Activated gamma-delta T cell treated with anti-CD3 and anti-CD28 coated beads, Interleukin-2, amount 50 U/mL, for 16 hours (primary cell): Measurements from ENCODE around the gene ORAI2.
"Not testable (repeated sequence)": the region's sequence is repeated elsewhere in the genome, so short reads cannot be mapped to it uniquely, and the experiment has no call there.

Source experiments
- DNase-seq: peaks from one replicate; pipeline ENCODE4 v3.0.0-alpha.2; 2020; ENCODE audit warnings: low read depth

The ORAI2 gene

DNA sequence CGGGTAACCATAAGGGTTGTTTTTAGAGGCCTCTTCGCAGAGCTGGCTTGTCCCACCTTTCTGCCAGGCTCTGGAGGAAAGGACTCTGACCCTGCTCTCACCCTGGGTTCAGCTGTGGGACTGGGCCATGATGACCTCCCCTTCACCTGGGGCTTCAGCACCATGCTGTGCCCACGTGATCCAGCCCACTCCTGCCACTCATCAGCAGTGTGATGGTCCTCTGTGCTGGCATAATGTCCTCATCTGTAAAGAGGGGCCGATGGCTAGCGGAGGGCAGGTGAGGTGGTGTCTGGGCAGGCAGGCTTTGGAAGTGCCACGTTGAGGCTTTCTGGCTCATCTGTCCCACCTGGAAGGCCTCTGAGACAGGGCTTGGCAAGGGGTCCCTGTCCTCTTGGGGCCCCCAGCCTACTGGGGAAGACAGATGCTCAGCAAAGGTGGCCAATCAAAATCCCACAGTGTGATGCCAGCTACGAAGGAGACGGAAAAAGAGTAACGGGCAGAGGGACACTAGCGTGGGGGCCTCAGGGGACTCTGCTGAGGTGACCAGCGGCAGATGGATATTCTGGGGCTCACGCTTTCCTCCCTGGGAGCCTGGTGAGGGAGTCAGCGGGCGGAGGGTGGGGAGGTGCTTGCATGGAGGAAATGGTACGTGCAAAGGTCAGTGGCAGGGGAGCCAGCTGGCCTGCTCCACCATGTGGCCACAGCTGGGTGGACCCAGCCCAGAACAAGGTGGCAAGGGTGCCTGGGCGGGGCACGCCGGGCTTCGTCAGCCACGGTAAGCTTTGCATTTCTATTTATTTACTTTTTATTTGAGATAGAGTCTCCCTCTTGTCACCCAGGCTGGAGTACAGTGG, 36.8 kb downstream of the ORAI2 start:
- DNase-seq = no peak

DNA sequence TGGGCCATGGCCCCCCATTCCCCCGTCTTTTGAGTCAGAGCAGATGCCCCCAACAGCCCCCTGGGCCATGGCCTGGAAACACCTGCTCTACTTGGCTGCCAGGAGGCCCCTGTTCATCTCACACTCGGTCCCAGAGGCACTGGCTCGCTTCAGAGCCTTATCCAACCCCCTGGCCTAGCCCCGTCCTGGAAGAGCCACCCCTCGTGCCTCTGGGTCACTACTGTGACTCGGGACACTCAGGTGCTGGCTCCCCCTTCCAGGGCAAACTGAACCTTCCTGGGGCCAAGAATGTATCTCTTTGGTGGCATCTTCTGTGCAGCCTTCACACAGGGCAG, 38.4 kb downstream of the ORAI2 start:
- no peak for DNase-seq

DNA sequence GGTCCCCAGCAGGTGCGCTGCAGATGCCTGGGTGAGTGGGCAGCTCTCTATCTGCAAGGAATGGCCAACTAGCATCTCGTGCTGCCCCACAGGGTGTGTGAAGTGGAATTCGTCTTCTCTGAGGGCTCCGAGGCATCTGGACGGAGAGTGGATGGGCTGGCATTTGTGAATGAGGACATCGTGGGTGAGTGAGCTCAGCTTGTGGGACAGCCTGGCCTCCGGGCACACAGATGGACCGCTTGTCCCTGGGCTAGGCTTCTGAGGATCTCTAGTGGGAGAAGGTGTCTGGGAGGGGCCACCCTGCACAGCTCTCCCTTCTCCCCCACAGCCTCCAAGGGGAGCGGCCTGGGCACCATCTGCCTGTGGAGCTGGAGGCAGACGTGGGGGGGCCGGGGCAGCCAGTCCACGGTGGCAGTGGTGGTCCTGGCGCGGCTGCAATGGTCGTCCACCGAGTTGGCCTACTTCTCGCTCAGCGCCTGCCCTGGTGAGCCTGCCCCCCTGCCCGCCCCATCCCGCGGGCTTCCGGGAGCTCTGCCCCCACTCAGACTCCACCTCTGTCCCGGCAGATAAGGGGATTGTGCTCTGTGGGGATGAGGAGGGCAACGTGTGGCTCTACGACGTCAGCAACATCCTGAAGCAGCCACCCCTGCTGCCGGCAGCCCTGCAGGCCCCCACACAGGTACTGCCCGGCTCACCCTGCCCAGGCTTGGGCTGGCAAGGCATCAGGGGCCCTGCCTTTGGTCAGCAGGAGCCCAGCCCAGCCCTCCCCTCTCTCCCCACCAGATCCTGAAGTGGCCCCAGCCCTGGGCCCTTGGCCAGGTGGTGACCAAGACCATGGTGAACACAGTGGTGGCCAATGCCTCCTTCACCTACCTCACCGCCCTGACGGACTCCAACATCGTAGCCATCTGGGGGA, 39.0 kb downstream of the ORAI2 start:
- no peak for DNase-seq

DNA sequence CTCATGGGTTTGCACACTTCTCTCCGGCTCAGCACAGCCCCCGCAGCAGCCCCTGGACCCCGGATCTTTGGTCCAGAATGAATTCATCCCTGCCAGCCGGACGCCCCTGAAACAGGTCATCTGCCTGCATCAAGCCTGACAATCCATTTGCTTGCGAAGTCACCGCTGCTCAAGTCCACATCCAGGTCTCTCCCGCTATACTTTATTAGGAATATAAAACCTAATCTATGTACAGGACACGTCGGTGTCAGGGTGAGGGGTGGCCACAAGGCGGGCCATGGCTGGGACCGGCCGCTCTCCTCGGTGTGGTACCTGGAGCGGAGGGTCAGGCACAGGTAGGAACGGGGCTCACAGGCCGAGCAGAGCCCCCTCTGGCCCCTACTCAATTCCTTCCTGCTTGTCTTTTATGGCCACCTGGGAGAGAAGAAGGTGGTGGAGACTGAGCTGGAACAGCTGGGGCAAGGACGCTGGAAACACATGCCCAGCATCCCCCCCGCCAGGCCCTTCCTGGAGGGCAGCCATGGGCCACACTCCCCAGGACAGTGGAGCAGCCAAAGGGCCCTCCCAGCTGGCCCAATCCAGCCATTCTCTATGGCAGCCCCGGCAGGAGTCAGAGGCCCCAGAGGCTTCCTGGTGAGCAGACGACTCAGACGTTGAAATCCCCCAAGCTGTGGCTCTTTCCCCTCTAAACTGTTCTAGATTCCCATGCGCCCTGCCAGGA, 40.1 kb downstream of the ORAI2 start:
- no peak for DNase-seq

DNA sequence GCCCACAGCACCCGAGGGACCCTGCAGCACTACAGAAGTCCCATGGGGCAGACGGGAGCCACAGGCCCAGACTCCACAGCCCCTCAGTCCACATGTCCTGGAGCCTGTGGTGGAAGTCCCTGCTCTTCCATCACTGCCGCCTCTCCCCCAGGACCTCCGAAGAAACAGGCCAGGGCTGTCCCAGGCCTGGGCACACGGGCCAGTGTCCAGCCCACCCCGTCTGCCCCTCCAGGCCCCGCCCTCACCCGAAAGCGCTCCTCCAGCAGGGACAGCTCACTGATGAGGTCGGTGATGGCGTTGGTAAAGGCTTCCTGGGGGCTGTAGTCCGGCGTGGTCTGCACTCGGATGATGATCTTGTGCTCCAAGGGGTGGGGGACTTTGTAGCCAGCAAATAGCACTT, 40.7 kb downstream of the ORAI2 start:
- DNase-seq = not testable (repeated sequence)

DNA sequence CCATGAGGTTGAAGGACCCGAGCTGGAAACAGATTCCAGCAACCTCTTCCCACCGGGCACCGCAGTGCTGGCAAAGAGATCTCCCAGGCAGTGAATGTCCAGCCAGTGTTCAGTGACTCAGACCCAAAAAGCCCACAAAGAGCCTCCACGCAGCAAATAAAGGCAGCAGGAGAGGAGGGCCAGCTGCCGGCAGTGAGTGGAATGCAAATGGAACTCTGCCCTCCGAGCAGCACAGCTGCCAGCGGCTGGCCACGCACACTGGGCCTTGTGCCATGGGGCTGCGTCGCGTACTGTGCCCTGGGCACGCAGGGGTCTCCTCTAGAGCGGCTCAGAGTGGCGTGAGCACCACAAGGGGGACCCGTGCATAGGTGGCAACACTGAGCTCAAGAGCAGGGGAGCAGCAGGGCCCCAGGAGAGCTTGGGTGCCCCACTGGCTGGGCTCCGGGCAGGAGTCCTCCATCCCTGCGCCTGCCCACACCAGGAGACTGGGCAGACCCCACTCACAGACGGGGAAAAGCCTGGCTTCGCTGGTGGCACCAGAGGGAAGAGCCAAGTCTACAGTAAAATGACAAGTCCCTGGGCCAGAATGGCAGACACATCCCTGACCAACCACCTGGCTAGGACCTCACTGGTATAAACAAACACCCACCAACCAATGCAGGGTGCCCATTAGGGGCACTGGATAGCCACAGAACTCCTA, 41.5 kb downstream of the ORAI2 start:
- DNase-seq = not testable (repeated sequence)

DNA sequence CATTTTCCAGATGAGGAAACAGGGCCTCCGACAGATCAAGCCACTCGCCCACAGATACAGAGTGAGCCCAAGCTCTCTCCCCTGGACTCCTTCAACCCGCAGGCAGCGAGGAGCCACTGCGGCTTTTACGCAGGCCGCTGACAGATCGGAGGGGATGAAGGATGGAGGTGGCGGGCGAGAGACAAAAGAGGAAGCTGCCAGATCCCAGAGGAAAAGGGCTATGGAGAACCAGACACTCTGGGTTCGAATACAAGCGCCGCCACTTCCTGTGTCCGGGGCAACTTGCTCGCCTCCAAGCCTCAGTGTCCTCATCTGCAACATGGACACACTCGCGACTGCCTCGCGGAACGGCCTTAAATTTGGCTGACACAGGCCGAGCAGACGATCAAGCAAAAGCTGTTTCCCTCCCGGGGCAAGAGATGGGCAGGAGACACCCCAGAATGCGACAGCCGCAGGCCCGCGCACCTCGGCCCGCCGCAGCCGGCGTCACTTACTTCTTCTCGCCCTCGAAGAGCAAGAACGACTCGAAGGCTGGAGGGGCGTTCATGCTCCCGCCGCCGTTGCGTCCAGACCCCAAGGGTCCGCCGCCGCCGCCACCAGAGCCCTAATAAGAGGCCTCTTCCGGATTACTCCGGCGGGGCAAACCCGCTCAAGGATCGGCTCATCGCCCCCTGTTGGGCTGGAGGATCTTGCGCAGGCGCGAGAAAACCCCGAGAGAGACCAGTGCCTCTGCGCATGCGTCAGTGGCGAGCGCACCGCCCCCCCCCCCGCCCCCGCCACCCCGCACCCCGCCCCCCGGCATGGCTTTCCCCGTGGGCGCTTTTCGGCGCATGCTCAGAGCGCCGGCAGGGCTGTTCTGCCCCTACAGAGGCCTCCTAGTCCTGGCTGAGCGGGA, 45.2 kb downstream of the ORAI2 start, which contains the start of gene POLR2J:
TSS of gene POLR2J (minus strand) at position 609 of the 895 bp plus-strand sequence. CDS start at position 547, 62 bp downstream.
- peak; percentile 98 for DNase-seq

DNA sequence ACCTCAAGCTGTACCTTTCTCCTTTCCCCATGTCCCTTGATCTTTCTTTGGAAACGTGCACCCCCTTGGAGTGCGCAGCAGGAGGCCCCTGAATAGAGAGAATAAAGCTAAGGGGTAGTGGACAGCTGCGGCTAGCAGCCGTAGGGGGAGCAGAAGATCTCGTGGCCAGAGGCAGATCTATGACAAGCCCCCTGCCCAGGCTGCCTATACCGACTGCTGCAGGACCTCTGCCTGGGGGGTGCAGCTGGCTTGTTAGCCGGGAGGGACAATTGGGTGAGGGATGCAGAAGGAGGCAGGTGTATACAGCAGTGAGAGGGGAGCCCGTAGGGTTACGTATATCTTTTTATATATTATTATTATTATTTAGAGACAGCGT, 45.8 kb downstream of the ORAI2 start:
- DNase-seq = not testable (repeated sequence)

DNA sequence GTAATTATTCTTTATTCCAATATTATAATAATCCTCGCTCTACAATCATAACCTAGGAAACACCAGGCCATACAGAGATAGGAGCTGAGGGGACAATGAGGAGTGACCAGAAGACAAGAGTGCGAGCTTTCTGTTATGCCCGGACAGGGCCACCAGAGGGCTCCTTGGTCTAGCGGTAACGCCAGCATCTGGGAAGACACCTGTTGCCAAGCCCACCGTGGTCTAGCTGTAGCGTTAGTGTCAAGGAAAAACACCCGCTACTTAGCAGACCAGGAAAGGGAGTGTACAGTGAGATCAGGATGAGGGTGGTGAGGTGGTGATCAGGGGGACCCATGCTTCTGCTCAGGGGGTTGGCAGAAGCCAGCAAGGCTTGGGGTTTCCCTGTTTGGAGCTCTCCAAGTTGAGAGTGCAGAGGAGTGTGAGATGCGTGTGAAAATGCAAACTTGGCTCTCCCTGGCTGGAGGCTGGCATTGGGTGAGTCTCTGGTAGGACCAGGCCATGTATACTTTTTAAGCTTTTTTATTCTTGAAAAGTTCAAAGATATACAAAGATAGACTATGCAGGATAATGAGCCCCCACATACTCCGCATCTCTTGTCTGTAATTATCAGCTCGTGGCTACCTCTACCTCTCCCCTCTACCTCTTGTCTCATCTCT, 46.7 kb downstream of the ORAI2 start:
- not testable (repeated sequence) for DNase-seq

DNA sequence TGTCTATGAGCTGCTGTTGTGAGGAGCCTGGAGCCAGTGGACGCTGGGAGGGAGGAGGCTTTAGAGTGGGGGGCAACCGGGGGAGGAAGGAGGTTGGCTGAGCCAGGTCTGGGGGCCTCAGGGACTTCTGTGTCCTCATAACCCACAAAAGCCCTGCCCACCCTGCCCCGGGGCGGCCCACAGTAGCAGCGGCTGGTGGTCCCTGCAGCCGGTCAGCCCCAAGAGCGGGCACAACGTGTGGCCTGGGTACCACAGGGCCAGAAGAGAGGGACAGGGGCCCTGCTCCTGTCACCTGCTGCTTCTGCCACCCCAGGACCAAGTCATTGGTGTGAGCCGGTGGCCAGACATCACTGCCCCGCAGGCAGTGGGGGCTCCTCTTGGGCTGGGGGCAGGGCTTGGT, 48.6 kb downstream of the ORAI2 start:
- DNase-seq = not testable (repeated sequence)

DNA sequence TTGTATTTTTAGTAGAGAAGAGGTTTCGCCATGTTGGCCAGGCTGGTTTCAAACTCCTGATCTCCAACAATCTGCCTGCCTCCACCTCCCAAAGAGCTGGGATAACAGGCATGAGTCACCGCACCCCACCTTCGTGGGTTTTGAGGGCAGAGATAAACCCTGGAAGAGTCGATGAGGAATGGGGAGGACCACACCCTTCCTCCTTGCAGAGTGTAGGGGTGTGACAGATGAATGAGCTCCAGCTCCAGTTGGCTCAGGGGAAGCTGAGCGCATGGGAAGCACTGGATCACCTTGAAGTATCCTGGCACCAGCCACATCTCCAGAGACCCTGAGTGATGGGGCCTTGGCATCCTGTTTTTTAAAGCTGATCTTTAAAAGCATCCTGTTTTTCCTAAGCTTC, 50.9 kb downstream of the ORAI2 start:
- DNase-seq = not testable (repeated sequence)

DNA sequence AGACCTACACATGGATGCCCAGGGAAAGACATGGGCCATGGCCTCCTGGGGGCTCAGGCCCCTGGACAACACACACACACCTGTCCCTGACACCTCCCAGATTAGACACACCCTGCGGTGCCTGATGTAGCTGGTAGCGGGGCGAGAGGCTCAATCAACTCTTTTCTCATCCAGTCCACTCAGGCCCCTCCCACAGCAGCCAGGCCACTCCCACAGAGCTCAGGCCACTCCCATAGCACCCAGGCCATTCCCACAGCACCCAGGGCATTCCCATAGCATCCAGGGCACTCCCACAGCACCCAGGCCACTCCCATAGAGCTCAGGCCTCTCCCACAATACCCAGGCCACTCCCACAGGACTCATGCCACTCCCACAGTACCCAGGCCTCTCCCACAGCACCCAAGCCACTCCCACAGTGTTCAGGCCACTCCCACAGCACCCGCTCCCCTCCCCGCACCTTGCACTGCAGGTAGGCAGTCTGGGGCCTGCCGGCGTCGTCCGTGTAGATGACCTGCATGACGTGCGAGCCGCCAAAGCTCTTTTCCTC, 57.2 kb downstream of the ORAI2 start:
- not testable (repeated sequence) for DNase-seq

DNA sequence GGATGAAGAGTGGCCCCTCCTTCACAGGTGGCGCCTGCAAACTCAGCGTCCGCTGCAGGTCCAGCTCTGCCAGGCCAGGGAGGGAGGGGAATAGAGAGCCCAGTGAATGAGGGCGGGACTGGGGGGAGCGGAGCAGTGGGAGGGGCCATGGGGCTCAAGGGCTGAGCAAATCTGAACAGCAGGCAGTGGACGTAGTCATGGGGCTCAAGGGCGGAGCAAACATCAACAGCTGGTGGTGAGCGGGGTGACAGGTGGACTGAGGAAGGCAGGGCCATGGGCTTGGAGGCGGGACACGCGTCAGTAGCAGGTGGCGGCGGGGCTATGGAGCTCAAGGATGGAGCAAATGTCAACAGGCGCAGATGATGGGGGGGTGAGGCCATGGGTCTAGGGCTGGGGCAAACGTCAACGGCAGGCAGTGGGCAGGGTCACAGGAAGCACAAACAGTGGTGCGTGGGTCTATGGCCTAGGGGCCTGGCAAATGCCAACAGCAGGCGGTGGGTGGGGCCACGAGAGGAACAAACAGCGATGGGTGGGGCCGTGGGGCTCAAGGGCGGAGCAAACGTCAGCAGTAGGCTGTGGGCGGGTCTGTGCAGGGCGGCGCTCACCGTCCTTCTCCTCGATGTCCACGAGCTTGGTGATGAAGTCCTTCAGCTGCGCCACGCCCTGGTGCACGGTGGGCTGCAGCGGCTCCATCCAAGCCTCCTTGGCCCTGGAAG, 60.0 kb downstream of the ORAI2 start:
- DNase-seq = not testable (repeated sequence)

DNA sequence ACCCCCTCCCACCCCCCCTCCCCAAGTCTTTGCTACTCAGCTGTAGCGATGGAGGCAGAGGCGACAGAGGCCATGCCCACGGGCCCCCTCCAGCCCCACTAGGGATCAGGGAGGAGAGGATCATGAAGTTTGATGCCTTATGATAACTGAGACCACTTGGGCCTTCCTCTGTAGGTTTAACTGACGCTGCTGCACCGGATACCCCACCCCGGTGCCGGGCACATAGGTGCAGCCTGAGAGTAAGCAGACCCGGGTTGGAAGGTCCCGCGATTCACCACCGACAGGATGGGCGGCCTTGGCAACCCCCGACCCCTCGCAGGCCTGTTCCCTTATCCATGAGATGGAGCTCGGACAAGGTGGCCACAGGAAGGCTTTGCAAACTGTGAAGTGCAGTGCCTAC, 60.7 kb downstream of the ORAI2 start:
- not testable (repeated sequence) for DNase-seq

DNA sequence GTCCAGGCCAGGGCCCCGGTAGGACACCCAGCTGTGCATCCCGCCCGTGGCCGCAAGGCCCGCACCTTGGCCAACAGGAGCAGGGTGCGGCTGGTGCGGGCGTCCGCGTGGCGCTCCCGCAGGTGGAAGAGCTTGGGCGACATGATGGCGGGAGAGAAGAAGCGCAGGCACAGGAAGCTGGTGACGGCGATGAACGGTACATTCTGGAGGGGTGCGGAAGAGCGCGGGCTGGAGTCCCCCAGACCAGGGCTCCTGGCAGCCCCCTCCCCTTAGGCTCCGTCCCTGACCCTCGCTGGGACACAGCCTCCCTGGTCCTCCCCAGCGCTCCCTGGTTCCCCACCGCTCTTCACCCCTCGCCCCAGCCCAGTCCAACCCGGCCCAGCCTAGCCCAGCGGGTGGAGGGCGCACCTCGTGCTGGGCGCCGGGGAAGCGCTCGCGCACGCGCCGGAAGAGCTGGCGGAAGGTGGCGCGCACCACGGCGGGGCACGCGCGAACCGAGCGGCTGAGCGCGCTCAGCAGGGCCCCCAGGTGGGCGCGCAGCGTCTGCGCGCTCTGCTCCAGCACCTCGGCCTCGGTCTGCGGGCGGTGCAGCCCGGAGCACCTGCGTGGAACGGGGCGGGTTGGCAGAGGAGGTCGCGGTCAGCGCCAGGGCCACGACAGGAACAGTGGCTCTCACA, 61.2 kb downstream of the ORAI2 start:
- DNase-seq = not testable (repeated sequence)

DNA sequence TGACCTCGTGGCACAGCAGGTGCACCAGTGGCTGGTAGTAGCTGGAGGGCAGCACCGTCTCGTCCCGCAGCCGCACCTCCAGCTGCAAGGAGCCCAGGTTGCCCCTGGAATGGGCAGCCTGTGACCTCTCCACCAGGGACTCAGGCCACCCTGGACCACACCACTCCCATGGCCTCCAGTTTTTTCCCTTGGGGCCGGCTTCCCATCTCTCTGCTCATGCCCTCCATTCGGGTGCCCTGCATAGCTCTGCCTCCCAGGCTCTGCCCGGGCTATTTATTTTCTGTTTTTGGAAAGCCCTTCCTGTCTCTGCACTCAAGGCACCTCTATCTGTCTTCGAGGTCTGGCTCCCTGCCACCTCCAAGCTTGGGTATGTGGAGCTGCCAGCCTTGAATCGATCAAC, 63.5 kb downstream of the ORAI2 start:
- DNase-seq = not testable (repeated sequence)

DNA sequence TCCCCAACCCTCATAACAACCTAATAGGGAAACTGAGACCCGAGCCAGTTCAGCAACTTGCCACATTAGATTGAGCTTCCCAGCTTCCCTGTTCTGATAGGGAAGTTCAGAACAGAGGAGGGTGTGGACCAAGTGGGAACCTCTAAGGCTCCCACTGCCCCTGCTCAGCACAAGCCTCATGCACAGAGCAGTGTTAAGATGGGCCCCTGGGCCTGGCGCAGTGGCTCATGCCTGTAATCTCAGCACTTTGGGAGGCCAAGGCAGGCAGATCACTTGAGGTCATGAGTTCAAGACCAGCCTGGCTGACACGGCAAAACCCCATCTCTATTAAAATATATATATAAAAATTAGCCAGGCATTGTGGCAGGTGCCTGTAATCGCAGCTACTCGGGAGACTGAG, 63.9 kb downstream of the ORAI2 start:
- not testable (repeated sequence) for DNase-seq

DNA sequence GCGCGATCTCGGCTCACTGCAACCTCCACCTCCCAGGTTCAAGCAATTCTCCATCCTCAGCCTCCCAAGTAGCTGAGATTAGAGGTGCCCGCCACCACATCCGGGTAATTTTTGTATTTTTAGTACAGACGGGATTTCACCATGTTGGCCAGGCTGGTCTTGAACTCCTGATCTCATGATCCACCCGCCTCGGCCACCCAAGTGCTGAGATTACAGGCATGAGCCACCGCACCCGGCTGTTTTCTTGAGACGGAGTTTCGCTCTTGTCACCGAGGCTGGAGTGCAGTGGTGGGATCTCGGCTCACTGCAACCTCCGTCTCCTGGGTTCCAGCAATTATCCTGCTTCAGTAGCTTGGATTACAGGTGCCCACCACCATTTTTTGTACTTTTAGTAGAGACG, 64.9 kb downstream of the ORAI2 start:
- DNase-seq = not testable (repeated sequence)
